ENCODE results near the gene GNG4.

The GNG4 gene

GRCh38 chr1:235502601-235503402, 146.8 kb downstream of the GNG4 start:
- Histone ChIP-seq H3K9me3 (ENCODE audit: control insufficient read depth, low read length) (no peaks in the 10 kb centered on the region), H3K36me3 (ENCODE audit: control insufficient read depth, insufficient read depth, low read length) (no peaks in the 10 kb centered on the region), H3K27ac (peak overlapping the region; percentile 62), H2AFZ (peak overlapping the region; percentile 40), H3K27me3 (ENCODE audit: control insufficient read depth, insufficient read depth, low read length) (no peaks in the 10 kb centered on the region), H3K4me2 (ENCODE audit: low read length) (peak overlapping the region; percentile 86), H3K79me2 (peaks cover 2% of the 10 kb centered on the region), H3K9ac (no peak overlapping the region), H3K4me3 (ENCODE audit: low read depth, low read length) (peak overlapping the region; percentile 77), H3K4me1 (peaks cover 5% of the 10 kb centered on the region)
- no peak for TF ChIP-seq CTCF (IDR thresholded peaks at IDR 0.05)

GRCh38 chr1:235500971-235501540, 148.5 kb downstream of the GNG4 start:
- H3K79me2 ChIP-seq, result peaks cover 6% of the 10 kb centered on the region
- H3K27me3 ChIP-seq (ENCODE audit: control insufficient read depth, insufficient read depth, low read length), result no peaks in the 10 kb centered on the region
- H3K4me2 ChIP-seq (ENCODE audit: low read length), result peak overlapping the region; percentile 16
- no peak for TF ChIP-seq CTCF (IDR thresholded peaks at IDR 0.05)
- no peak overlapping the region for H3K9ac ChIP-seq
- no peak overlapping the region for H3K27ac ChIP-seq
- H3K9me3 ChIP-seq (ENCODE audit: control insufficient read depth, low read length), result no peaks in the 10 kb centered on the region
- no peaks in the 10 kb centered on the region for H3K36me3 ChIP-seq (ENCODE audit: control insufficient read depth, insufficient read depth, low read length)
- H2AFZ ChIP-seq, result no peak overlapping the region
- peaks cover 5% of the 10 kb centered on the region for H3K4me1 ChIP-seq
- H3K4me3 ChIP-seq (ENCODE audit: low read depth, low read length), result no peak overlapping the region

Data from parathyroid adenoma (tissue), 2 donors.